ENCODE results near the gene CPN2.

DNA sequence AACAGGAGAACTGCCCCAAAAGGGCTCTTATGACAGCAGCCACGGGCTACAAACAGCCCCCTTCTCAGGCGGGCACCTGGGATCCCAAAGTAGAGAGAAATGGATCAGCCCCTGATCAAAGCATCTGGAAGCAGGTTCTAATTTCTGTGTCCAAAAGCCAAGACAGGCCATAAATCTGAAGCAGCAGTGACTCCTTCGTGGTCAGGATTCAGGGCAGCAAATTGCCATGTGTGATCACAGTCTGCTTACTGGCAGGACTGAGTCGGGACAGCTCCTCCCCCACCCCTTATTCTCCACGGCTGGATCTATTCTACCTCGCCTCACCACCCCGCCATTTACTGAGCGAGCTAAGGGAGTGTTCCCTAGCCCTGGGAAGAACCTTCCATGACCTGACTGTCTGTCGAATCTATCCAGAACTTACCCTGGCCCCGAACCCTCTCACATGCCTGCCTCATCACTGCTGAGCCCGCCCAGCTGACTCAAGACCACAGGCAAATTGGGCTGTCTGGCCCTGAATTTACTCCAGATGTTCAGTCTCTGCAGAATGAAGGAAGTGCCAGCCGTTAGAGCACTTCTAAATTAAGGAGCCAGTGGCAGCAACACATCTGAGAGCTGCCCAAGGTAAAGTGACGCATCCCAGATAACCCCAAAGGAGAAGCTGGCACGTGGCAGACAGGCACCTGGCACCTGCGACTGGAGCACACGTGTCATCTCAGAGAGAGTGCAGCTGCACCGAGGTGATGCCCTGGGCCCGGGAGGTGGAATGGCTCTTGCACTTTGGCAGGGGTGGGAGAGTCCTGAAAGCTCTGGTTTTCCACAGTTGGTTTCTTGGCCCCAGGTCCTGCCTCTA lies 17.1 kb upstream of the CPN2 start:
- TF ChIP-seq, protein P1, sequence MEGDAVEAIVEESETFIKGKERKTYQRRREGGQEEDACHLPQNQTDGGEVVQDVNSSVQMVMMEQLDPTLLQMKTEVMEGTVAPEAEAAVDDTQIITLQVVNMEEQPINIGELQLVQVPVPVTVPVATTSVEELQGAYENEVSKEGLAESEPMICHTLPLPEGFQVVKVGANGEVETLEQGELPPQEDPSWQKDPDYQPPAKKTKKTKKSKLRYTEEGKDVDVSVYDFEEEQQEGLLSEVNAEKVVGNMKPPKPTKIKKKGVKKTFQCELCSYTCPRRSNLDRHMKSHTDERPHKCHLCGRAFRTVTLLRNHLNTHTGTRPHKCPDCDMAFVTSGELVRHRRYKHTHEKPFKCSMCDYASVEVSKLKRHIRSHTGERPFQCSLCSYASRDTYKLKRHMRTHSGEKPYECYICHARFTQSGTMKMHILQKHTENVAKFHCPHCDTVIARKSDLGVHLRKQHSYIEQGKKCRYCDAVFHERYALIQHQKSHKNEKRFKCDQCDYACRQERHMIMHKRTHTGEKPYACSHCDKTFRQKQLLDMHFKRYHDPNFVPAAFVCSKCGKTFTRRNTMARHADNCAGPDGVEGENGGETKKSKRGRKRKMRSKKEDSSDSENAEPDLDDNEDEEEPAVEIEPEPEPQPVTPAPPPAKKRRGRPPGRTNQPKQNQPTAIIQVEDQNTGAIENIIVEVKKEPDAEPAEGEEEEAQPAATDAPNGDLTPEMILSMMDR (IDR thresholded peaks at IDR 0.05 in 2 of 3, conservative IDR thresholded peaks at IDR 0.05 in 1 of 3; ENCODE audit: control insufficient read depth in 2 of 3, extremely low read depth in 1 of 3, insufficient read depth in 1 of 3, low read depth in 3 of 3, low read length in 3 of 3): no peak
- TF ChIP-seq WRNIP1 (IDR thresholded peaks at IDR 0.05; ENCODE audit: borderline replicate concordance, low read depth, low read length) (no peak), EED (IDR thresholded peaks at IDR 0.05; ENCODE audit: low read depth) (no peak), EZH2 (IDR thresholded peaks at IDR 0.05; ENCODE audit: borderline replicate concordance, control insufficient read depth, low read depth, low read length) (no peak), POLR2A (IDR thresholded peaks at IDR 0.05; ENCODE audit: low read depth, low read length) (no peak), HDAC6 (IDR thresholded peaks at IDR 0.05; ENCODE audit: unreplicated experiment) (no peak), SREBF2 (IDR thresholded peaks at IDR 0.05; ENCODE audit: low read length) (no peak), NFXL1 (IDR thresholded peaks at IDR 0.05; ENCODE audit: borderline replicate concordance) (no peak), BRCA1 (IDR thresholded peaks at IDR 0.05; ENCODE audit: low read depth, low read length) (no peak)
- TF ChIP-seq, protein P2, sequence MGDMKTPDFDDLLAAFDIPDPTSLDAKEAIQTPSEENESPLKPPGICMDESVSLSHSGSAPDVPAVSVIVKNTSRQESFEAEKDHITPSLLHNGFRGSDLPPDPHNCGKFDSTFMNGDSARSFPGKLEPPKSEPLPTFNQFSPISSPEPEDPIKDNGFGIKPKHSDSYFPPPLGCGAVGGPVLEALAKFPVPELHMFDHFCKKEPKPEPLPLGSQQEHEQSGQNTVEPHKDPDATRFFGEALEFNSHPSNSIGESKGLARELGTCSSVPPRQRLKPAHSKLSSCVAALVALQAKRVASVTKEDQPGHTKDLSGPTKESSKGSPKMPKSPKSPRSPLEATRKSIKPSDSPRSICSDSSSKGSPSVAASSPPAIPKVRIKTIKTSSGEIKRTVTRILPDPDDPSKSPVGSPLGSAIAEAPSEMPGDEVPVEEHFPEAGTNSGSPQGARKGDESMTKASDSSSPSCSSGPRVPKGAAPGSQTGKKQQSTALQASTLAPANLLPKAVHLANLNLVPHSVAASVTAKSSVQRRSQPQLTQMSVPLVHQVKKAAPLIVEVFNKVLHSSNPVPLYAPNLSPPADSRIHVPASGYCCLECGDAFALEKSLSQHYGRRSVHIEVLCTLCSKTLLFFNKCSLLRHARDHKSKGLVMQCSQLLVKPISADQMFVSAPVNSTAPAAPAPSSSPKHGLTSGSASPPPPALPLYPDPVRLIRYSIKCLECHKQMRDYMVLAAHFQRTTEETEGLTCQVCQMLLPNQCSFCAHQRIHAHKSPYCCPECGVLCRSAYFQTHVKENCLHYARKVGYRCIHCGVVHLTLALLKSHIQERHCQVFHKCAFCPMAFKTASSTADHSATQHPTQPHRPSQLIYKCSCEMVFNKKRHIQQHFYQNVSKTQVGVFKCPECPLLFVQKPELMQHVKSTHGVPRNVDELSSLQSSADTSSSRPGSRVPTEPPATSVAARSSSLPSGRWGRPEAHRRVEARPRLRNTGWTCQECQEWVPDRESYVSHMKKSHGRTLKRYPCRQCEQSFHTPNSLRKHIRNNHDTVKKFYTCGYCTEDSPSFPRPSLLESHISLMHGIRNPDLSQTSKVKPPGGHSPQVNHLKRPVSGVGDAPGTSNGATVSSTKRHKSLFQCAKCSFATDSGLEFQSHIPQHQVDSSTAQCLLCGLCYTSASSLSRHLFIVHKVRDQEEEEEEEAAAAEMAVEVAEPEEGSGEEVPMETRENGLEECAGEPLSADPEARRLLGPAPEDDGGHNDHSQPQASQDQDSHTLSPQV (IDR thresholded peaks at IDR 0.05): no peak
